ENCODE data around the gene BPGM.

BPGM gene

GRCh38 chr7:134701272-134701671 is 54.6 kb downstream of the BPGM start:
- Histone ChIP-seq H3K4me1 (ENCODE audit: control insufficient read depth, insufficient read depth, low read length) (no peaks in the 10 kb centered on the region), H3K36me3 (ENCODE audit: control insufficient read depth in 2 of 2, insufficient read depth in 1 of 2, low read length in 2 of 2) (no peaks in the 10 kb centered on the region), H3K27ac (ENCODE audit: extremely low read depth, low read depth, low read length) (no peak overlapping the region), H3K9me3 (ENCODE audit: control insufficient read depth, insufficient read depth, low read depth, low read length) (no peaks in the 10 kb centered on the region), H3K4me3 (ENCODE audit: low read depth, low read length) (no peak overlapping the region)
- ChIA-PET CTCF (interaction anchor here (0.6 to 3.9 kb wide), 21 partner anchors 8 to 1592 kb away, joined by 3 to 50 read pairs (median 3); no protein-coding TSS in a partner anchor), POLR2A (no interaction called here)
- TF ChIP-seq ZNF654 (tag by site-specific recombination; IDR thresholded peaks at IDR 0.05; ENCODE audit: low read depth) (peak; percentile 34; the same call in 1 of the 2 replicates), ZXDB (tag by site-specific recombination; IDR thresholded peaks at IDR 0.05) (no peak)
- TF ChIP-seq, protein P1, sequence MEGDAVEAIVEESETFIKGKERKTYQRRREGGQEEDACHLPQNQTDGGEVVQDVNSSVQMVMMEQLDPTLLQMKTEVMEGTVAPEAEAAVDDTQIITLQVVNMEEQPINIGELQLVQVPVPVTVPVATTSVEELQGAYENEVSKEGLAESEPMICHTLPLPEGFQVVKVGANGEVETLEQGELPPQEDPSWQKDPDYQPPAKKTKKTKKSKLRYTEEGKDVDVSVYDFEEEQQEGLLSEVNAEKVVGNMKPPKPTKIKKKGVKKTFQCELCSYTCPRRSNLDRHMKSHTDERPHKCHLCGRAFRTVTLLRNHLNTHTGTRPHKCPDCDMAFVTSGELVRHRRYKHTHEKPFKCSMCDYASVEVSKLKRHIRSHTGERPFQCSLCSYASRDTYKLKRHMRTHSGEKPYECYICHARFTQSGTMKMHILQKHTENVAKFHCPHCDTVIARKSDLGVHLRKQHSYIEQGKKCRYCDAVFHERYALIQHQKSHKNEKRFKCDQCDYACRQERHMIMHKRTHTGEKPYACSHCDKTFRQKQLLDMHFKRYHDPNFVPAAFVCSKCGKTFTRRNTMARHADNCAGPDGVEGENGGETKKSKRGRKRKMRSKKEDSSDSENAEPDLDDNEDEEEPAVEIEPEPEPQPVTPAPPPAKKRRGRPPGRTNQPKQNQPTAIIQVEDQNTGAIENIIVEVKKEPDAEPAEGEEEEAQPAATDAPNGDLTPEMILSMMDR (tag by site-specific recombination; IDR thresholded peaks at IDR 0.05), result 0 out of 2 replicates have a peak, but pooled peaks have one; percentile 14

DNA sequence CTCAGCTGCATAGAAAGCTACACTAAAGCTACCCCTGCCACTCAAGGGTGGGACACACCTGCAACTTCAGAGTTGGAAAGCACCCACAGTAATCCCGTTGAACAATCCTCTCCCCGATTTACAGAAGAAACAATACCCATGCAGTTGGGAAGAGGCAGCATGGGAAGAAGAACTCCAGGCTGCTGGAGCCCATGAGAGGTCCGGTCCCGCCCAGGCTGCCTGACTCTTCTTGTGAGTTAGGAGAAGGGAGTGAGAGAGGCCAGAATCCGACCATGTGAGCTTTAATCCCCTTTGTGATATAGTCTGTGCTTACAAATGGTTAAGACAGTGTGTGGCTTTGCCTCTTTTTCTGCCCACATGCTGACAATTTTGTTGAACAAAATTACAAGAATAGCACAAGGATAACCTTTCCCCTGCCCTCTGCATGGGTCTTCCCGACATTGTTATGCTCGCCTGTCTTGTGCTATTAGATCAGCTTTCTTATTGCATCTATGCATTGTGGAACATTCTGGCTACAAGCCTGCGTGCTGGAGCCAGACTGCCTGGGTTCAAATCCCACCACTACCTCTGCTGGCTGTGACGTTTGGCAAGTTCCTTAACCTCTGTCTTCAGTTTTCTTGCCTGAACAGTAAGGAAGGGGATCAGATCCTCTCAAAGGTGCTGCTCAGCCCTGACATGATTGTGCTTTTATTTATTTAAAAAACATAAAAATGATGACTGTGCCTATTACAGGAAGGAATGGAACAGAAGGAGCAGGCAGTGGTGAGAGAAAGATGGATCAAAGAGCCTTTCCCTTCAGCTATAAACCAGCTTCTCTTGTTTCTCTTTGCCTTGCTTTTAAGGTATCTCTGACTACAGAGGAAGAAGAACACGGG is 56.0 kb downstream of the BPGM start:
- no peaks in the 10 kb centered on the region for H3K9me3 ChIP-seq (ENCODE audit: control insufficient read depth, insufficient read depth, low read depth, low read length)
- ChIA-PET CTCF (interaction anchor here (0.5 to 3.9 kb wide), 13 partner anchors 8 to 820 kb away, joined by 3 to 50 read pairs (median 3); partner anchors contain the start of gene AGBL3), POLR2A (no interaction called here)
- TF ChIP-seq ZNF302 (tag by site-specific recombination; IDR thresholded peaks at IDR 0.05; ENCODE audit: low read depth), result no peak
- no peak for TF ChIP-seq ZNF548 (tag by site-specific recombination; IDR thresholded peaks at IDR 0.05)
- TF ChIP-seq AEBP2 (tag by site-specific recombination; IDR thresholded peaks at IDR 0.05; ENCODE audit: borderline replicate concordance), result no peak
- H3K4me3 ChIP-seq (ENCODE audit: low read depth, low read length), result no peak overlapping the region
- no peaks in the 10 kb centered on the region for H3K36me3 ChIP-seq (ENCODE audit: control insufficient read depth in 2 of 2, insufficient read depth in 1 of 2, low read length in 2 of 2)
- no peaks in the 10 kb centered on the region for H3K4me1 ChIP-seq (ENCODE audit: control insufficient read depth, insufficient read depth, low read length)
- no peak overlapping the region for H3K27ac ChIP-seq (ENCODE audit: extremely low read depth, low read depth, low read length)

GRCh38 chr7:134703241-134703594 is 56.6 kb downstream of the BPGM start:
- no peak overlapping the region for H3K27ac ChIP-seq (ENCODE audit: extremely low read depth, low read depth, low read length)
- no peaks in the 10 kb centered on the region for H3K36me3 ChIP-seq (ENCODE audit: control insufficient read depth in 2 of 2, insufficient read depth in 1 of 2, low read length in 2 of 2)
- H3K4me1 ChIP-seq (ENCODE audit: control insufficient read depth, insufficient read depth, low read length), result no peaks in the 10 kb centered on the region
- no peaks in the 10 kb centered on the region for H3K9me3 ChIP-seq (ENCODE audit: control insufficient read depth, insufficient read depth, low read depth, low read length)
- no peak overlapping the region for H3K4me3 ChIP-seq (ENCODE audit: low read depth, low read length)
- CTCF ChIA-PET, result interaction anchor here (0.6 to 3.9 kb wide), 8 partner anchors 8 to 819 kb away, joined by 3 to 50 read pairs (median 3); no protein-coding TSS in a partner anchor
- POLR2A ChIA-PET, result no interaction called here
- TF ChIP-seq ZNF549 (tag by site-specific recombination; IDR thresholded peaks at IDR 0.05) (no peak), ZBTB20 (tag by site-specific recombination; IDR thresholded peaks at IDR 0.05) (peak; percentile 34; the same call in 1 of the 2 replicates)

DNA sequence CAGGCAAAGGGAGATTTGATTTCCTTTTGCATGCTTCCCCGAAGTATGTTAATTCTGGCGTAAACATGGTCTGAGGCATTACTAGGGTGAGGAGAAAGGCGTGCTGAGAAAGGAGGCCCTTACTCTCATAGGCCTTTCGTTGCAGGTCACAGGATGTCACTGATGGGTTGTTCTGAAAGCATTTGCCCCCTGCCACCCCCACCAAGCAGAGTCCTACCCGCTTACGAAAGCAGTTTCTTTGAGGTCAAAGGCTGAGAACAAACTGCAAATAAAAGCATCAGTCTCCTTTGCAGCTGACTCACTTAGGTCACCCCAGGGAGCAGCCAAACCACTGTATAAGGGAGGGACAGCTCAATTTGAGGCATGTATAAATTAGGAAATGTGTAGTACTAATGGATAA is 57.1 kb downstream of the BPGM start:
- POLR2A ChIA-PET, result no interaction called here
- H3K4me1 ChIP-seq (ENCODE audit: control insufficient read depth, insufficient read depth, low read length), result no peaks in the 10 kb centered on the region
- CTCF ChIA-PET, result interaction anchor here (0.6 to 3.9 kb wide), 6 partner anchors 13 to 819 kb away, joined by 3 to 50 read pairs (median 3); no protein-coding TSS in a partner anchor
- H3K27ac ChIP-seq (ENCODE audit: extremely low read depth, low read depth, low read length), result no peak overlapping the region
- no peak overlapping the region for H3K4me3 ChIP-seq (ENCODE audit: low read depth, low read length)
- no peaks in the 10 kb centered on the region for H3K36me3 ChIP-seq (ENCODE audit: control insufficient read depth in 2 of 2, insufficient read depth in 1 of 2, low read length in 2 of 2)
- no peaks in the 10 kb centered on the region for H3K9me3 ChIP-seq (ENCODE audit: control insufficient read depth, insufficient read depth, low read depth, low read length)
- TF ChIP-seq, protein P2, sequence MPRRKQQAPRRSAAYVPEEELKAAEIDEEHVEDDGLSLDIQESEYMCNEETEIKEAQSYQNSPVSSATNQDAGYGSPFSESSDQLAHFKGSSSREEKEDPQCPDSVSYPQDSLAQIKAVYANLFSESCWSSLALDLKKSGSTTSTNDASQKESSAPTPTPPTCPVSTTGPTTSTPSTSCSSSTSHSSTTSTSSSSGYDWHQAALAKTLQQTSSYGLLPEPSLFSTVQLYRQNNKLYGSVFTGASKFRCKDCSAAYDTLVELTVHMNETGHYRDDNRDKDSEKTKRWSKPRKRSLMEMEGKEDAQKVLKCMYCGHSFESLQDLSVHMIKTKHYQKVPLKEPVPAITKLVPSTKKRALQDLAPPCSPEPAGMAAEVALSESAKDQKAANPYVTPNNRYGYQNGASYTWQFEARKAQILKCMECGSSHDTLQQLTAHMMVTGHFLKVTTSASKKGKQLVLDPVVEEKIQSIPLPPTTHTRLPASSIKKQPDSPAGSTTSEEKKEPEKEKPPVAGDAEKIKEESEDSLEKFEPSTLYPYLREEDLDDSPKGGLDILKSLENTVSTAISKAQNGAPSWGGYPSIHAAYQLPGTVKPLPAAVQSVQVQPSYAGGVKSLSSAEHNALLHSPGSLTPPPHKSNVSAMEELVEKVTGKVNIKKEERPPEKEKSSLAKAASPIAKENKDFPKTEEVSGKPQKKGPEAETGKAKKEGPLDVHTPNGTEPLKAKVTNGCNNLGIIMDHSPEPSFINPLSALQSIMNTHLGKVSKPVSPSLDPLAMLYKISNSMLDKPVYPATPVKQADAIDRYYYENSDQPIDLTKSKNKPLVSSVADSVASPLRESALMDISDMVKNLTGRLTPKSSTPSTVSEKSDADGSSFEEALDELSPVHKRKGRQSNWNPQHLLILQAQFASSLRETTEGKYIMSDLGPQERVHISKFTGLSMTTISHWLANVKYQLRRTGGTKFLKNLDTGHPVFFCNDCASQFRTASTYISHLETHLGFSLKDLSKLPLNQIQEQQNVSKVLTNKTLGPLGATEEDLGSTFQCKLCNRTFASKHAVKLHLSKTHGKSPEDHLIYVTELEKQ (tag by site-specific recombination; IDR thresholded peaks at IDR 0.05; ENCODE audit: borderline replicate concordance), result no peak
- TF ChIP-seq ZNF530 (tag by site-specific recombination; IDR thresholded peaks at IDR 0.05; ENCODE audit: low read depth) (no peak), ZNF174 (tag by site-specific recombination; IDR thresholded peaks at IDR 0.05) (no peak), BCL11A (tag by site-specific recombination; IDR thresholded peaks at IDR 0.05; ENCODE audit: low read depth) (no peak), ZNF23 (tag by site-specific recombination; IDR thresholded peaks at IDR 0.05; ENCODE audit: borderline replicate concordance) (no peak), KLF10 (tag by site-specific recombination; IDR thresholded peaks at IDR 0.05) (no peak), SP2 (tag by site-specific recombination; IDR thresholded peaks at IDR 0.05) (no peak), ZNF701 (tag by site-specific recombination; IDR thresholded peaks at IDR 0.05) (no peak), ZNF202 (tag by site-specific recombination; IDR thresholded peaks at IDR 0.05; ENCODE audit: borderline replicate concordance) (no peak)
- TF ChIP-seq, protein P3, sequence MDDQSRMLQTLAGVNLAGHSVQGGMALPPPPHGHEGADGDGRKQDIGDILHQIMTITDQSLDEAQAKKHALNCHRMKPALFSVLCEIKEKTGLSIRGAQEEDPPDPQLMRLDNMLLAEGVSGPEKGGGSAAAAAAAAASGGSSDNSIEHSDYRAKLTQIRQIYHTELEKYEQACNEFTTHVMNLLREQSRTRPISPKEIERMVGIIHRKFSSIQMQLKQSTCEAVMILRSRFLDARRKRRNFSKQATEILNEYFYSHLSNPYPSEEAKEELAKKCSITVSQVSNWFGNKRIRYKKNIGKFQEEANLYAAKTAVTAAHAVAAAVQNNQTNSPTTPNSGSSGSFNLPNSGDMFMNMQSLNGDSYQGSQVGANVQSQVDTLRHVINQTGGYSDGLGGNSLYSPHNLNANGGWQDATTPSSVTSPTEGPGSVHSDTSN (CRISPR knock-in tag; IDR thresholded peaks at IDR 0.05), result no peak

Data from HEK293 (cell line).